Liver (tissue), 9 donors: Measurements from ENCODE around the gene TXK. TPM values are rescaled to one million over a fixed set of nuclear protein-coding genes. Genes with fewer than 3 reads are reported as not detected.
A peak's percentile ranks its signal among the peaks of the same experiment; 100 is the strongest.

Experiments
- DNase-seq: peaks from one replicate; pipeline ENCODE4 v3.0.0-alpha.2; 2017; ENCODE audit warnings: low spot score
- H3K27ac ChIP-seq, 2 donors: one replicate each; pipeline ENCODE4 v1.7.0; 2013; ENCODE audit warnings: inconsistent platforms in 2 of 2, low read length in 2 of 2, control low read depth in 1 of 2, low read depth in 1 of 2, mild to moderate bottlenecking in 1 of 2
- H3K27me3 ChIP-seq, 4 donors: one replicate each; pipeline versions ENCODE4 v1.6.1 to v1.7.0; 2013; ENCODE audit warnings: low read length in 3 of 4, inconsistent platforms in 1 of 4, mild to moderate bottlenecking in 1 of 4, moderate library complexity in 1 of 4; ENCODE audit not compliant: control insufficient read depth in 4 of 4, insufficient read depth in 4 of 4
- H3K36me3 ChIP-seq, 4 donors: one replicate each; pipeline versions ENCODE4 v1.6.1 to v1.7.0; 2013; ENCODE audit warnings: low read length in 3 of 4, mild to moderate bottlenecking in 3 of 4, low read depth in 1 of 4, moderate library complexity in 1 of 4; ENCODE audit not compliant: control insufficient read depth in 4 of 4, insufficient read depth in 3 of 4
- H3K4me1 ChIP-seq, 4 donors: one replicate each; pipeline versions ENCODE4 v1.6.1 to v1.7.0; 2013; ENCODE audit warnings: low read length in 3 of 4, mild to moderate bottlenecking in 3 of 4, moderate library complexity in 1 of 4; ENCODE audit not compliant: control insufficient read depth in 4 of 4, insufficient read depth in 4 of 4
- H3K4me3 ChIP-seq, 3 donors: one replicate each; pipeline versions ENCODE4 v1.6.1 to v1.7.0; 2013; ENCODE audit warnings: low read length in 3 of 3, control low read depth in 1 of 3, low read depth in 1 of 3, mild to moderate bottlenecking in 1 of 3
- H3K9ac ChIP-seq, 2 donors: one replicate each; pipeline ENCODE4 v1.7.0; 2013; ENCODE audit warnings: low read length in 2 of 2, mild to moderate bottlenecking in 2 of 2, moderate library complexity in 2 of 2, control low read depth in 1 of 2, low read depth in 1 of 2
- H3K9me3 ChIP-seq, 4 donors: one replicate each; pipeline versions ENCODE4 v1.6.1 to v1.7.0; 2013; ENCODE audit warnings: low read length in 3 of 4; ENCODE audit not compliant: control insufficient read depth in 4 of 4
- ATF3 ChIP-seq: IDR thresholded peaks from 2 replicates; pipeline ENCODE4 v1.6.1; 2016; ENCODE audit warnings: antibody characterized with exemption
- EGR1 ChIP-seq, 2 donors: IDR thresholded peaks; 2 replicates each; pipeline ENCODE4 v1.6.1; 2016 to 2018; ENCODE audit warnings: antibody characterized with exemption in 2 of 2, low read depth in 2 of 2
- FOXA1 ChIP-seq: IDR thresholded peaks from 2 replicates; pipeline ENCODE4 v1.6.1; 2016; ENCODE audit warnings: antibody characterized with exemption
- FOXA2 ChIP-seq: IDR thresholded peaks from 2 replicates; pipeline ENCODE4 v1.6.1; 2016; ENCODE audit warnings: antibody characterized with exemption
- GABPA ChIP-seq, 2 donors: IDR thresholded peaks in 1 of 2; conservative IDR thresholded peaks in 1 of 2; 2 replicates each; pipeline ENCODE4 v1.6.1; 2016; ENCODE audit warnings: antibody characterized with exemption in 2 of 2, mild to moderate bottlenecking in 1 of 2, moderate library complexity in 1 of 2
- HNF4A ChIP-seq, 2 donors: conservative IDR thresholded peaks; 2 replicates each; pipeline ENCODE4 v1.6.1; 2016; ENCODE audit warnings: antibody characterized with exemption in 2 of 2, mild to moderate bottlenecking in 2 of 2
- HNF4G ChIP-seq: IDR thresholded peaks from 2 replicates; pipeline ENCODE4 v1.6.1; 2016; ENCODE audit warnings: antibody characterized with exemption
- JUND ChIP-seq, 2 donors: IDR thresholded peaks; 2 replicates each; pipeline ENCODE4 v1.6.1; 2016; ENCODE audit warnings: antibody characterized with exemption in 2 of 2
- MAX ChIP-seq: IDR thresholded peaks from 2 replicates; pipeline ENCODE4 v1.6.1; 2016; ENCODE audit warnings: antibody characterized with exemption
- NR2F2 ChIP-seq: IDR thresholded peaks from 2 replicates; pipeline ENCODE4 v1.6.1; 2016; ENCODE audit warnings: antibody characterized with exemption
- RAD21 ChIP-seq, 2 donors: IDR thresholded peaks; 2 replicates each; pipeline ENCODE4 v1.6.1; 2016; ENCODE audit warnings: antibody characterized with exemption in 2 of 2, mild to moderate bottlenecking in 2 of 2
- RXRA ChIP-seq, 2 donors: IDR thresholded peaks; 2 replicates each; pipeline ENCODE4 v1.6.1; 2017 to 2018; ENCODE audit warnings: antibody characterized with exemption in 2 of 2, mild to moderate bottlenecking in 1 of 2
- SP1 ChIP-seq: IDR thresholded peaks from 2 replicates; pipeline ENCODE4 v1.6.1; 2018; ENCODE audit warnings: antibody characterized with exemption, mild to moderate bottlenecking
- TAF1 ChIP-seq: conservative IDR thresholded peaks from 2 replicates; pipeline ENCODE4 v1.6.1; 2016; ENCODE audit warnings: antibody characterized with exemption, mild to moderate bottlenecking
- YY1 ChIP-seq: IDR thresholded peaks from 2 replicates; pipeline ENCODE4 v1.6.1; 2016; ENCODE audit warnings: antibody characterized with exemption, mild to moderate bottlenecking
- WGBS: extraction: QIAGEN DNeasy Blood & Tissue Kit; methylation state at CpG from one replicate; pipeline ENCODE4 v1.1.7; 2013; 5-methylcytosine and 5-hydroxymethylcytosine counted together
- polyA plus RNA-seq, 2 donors: library from polyadenylated mRNA; stranded (reverse) in 1 of 2; unstranded in 1 of 2; fragments of 200-250 nt in 1 of 2; fragments of >200 nt in 1 of 2; fragmentation: Nextera tagmentation in 1 of 2; extraction: Ambion mirVana in 1 of 2; gene quantifications; one replicate each; pipeline versions ENCODE4 v1.2.1 to v1.2.3, GENCODE V29; 2013 to 2015
- total RNA-seq, 2 donors: library from RNA; depleted of rRNA; stranded (reverse); fragments of >200 nt; gene quantifications; one replicate each; pipeline ENCODE4 v1.2.3, GENCODE V29; 2014
- TF ChIP-seq, protein P1 (sequence below): fragments of 150-350 bp; IDR thresholded peaks from 2 replicates; pipeline ENCODE4 v1.5.1; 2017; ENCODE audit warnings: improper control_type of control experiment, low read depth, low read length; ENCODE audit not compliant: missing input control
- TF ChIP-seq, protein P2 (sequence below): IDR thresholded peaks from 2 replicates; pipeline ENCODE4 v1.6.1; 2016; ENCODE audit warnings: antibody characterized with exemption, mild to moderate bottlenecking
- TF ChIP-seq, protein P3 (sequence below): IDR thresholded peaks from 2 replicates; pipeline ENCODE4 v1.6.1; 2016; ENCODE audit warnings: antibody characterized with exemption
- donor health status: healthy.
- donor health status: healthy.
- donor health status: healthy.
- donor health status: healthy.
- donor health status: healthy.

Gene TXK
- total and polyA plus RNA-seq, 4 donors, result 0.43 to 4.9 (median 1.4) TPM

DNA sequence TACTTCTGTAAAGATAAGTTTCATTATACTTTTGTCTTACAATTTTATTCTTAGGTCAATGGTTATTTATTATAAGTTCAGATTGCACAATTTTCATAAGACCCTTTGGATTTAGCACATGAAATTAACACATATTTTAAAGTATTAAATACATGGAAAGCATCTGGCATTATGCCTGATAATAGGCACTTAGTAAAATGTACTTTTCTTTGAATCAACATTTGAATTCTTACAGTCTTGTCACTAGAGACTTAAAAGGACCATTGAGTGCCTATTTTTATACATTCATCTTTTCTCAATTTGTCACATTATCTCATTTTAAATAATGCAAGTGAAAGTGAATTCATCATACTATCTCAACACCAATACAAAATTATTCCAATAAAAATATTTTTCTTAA, 94.5 kb downstream of the TXK start:
- DNase-seq, result no peak
- H3K4me3 ChIP-seq, result no peak overlapping the region
- H3K4me1 ChIP-seq, result peaks cover 0 to 30% (median 6%) of the 10 kb centered on the region in 4 donors
- no peak overlapping the region for H3K9ac ChIP-seq
- H3K27me3 ChIP-seq, result no peaks in the 10 kb centered on the region
- H3K27ac ChIP-seq, result no peak overlapping the region
- H3K9me3 ChIP-seq, result no peaks in the 10 kb centered on the region
- TF ChIP-seq YY1, result no peak
- TF ChIP-seq FOXA2, result no peak
- no peak for TF ChIP-seq HNF4G
- TF ChIP-seq, protein P1, sequence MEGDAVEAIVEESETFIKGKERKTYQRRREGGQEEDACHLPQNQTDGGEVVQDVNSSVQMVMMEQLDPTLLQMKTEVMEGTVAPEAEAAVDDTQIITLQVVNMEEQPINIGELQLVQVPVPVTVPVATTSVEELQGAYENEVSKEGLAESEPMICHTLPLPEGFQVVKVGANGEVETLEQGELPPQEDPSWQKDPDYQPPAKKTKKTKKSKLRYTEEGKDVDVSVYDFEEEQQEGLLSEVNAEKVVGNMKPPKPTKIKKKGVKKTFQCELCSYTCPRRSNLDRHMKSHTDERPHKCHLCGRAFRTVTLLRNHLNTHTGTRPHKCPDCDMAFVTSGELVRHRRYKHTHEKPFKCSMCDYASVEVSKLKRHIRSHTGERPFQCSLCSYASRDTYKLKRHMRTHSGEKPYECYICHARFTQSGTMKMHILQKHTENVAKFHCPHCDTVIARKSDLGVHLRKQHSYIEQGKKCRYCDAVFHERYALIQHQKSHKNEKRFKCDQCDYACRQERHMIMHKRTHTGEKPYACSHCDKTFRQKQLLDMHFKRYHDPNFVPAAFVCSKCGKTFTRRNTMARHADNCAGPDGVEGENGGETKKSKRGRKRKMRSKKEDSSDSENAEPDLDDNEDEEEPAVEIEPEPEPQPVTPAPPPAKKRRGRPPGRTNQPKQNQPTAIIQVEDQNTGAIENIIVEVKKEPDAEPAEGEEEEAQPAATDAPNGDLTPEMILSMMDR, result no peak
- TF ChIP-seq EGR1 (IDR thresholded peaks at IDR 0.05; ENCODE audit: low read depth in 2 of 2), result no peak
- peaks cover 0 to 5% (median 2%) of the 10 kb centered on the region in 4 donors for H3K36me3 ChIP-seq

GRCh38 chr4:48038666-48039065, 95.4 kb downstream of the TXK start:
- H3K9me3 ChIP-seq, result no peaks in the 10 kb centered on the region
- H3K4me3 ChIP-seq, result no peak overlapping the region
- H3K27ac ChIP-seq, result peak overlapping the region in 1 of 2 donors; percentile 43
- peaks cover 0 to 5% (median 2%) of the 10 kb centered on the region in 4 donors for H3K36me3 ChIP-seq
- DNase-seq, result no peak
- WGBS, result 9% methylated on average over 2 of the region's 2 CpGs
- H3K27me3 ChIP-seq, result no peaks in the 10 kb centered on the region
- H3K4me1 ChIP-seq, result peaks cover 0 to 31% (median 5%) of the 10 kb centered on the region in 4 donors
- TF ChIP-seq HNF4A (conservative IDR thresholded peaks at IDR 0.05) (peak; percentile 87 to 88), YY1 (no peak), RAD21 (IDR thresholded peaks at IDR 0.05) (no peak), TAF1 (no peak), FOXA1 (no peak), EGR1 (IDR thresholded peaks at IDR 0.05; ENCODE audit: low read depth in 2 of 2) (no peak), MAX (peak; percentile 38), FOXA2 (peak; percentile 47), ATF3 (no peak), HNF4G (peak; percentile 51), RXRA (IDR thresholded peaks at IDR 0.05) (peak; percentile 46 to 64), SP1 (peak; percentile 51), GABPA (IDR thresholded peaks at IDR 0.05 in 1 of 2, conservative IDR thresholded peaks at IDR 0.05 in 1 of 2) (peak in 1 of 2 donors; percentile 44), NR2F2 (peak; percentile 29), JUND (IDR thresholded peaks at IDR 0.05) (no peak)
- TF ChIP-seq, protein P1, result no peak
- TF ChIP-seq, protein P2, sequence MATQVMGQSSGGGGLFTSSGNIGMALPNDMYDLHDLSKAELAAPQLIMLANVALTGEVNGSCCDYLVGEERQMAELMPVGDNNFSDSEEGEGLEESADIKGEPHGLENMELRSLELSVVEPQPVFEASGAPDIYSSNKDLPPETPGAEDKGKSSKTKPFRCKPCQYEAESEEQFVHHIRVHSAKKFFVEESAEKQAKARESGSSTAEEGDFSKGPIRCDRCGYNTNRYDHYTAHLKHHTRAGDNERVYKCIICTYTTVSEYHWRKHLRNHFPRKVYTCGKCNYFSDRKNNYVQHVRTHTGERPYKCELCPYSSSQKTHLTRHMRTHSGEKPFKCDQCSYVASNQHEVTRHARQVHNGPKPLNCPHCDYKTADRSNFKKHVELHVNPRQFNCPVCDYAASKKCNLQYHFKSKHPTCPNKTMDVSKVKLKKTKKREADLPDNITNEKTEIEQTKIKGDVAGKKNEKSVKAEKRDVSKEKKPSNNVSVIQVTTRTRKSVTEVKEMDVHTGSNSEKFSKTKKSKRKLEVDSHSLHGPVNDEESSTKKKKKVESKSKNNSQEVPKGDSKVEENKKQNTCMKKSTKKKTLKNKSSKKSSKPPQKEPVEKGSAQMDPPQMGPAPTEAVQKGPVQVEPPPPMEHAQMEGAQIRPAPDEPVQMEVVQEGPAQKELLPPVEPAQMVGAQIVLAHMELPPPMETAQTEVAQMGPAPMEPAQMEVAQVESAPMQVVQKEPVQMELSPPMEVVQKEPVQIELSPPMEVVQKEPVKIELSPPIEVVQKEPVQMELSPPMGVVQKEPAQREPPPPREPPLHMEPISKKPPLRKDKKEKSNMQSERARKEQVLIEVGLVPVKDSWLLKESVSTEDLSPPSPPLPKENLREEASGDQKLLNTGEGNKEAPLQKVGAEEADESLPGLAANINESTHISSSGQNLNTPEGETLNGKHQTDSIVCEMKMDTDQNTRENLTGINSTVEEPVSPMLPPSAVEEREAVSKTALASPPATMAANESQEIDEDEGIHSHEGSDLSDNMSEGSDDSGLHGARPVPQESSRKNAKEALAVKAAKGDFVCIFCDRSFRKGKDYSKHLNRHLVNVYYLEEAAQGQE, result no peak
- TF ChIP-seq, protein P3, sequence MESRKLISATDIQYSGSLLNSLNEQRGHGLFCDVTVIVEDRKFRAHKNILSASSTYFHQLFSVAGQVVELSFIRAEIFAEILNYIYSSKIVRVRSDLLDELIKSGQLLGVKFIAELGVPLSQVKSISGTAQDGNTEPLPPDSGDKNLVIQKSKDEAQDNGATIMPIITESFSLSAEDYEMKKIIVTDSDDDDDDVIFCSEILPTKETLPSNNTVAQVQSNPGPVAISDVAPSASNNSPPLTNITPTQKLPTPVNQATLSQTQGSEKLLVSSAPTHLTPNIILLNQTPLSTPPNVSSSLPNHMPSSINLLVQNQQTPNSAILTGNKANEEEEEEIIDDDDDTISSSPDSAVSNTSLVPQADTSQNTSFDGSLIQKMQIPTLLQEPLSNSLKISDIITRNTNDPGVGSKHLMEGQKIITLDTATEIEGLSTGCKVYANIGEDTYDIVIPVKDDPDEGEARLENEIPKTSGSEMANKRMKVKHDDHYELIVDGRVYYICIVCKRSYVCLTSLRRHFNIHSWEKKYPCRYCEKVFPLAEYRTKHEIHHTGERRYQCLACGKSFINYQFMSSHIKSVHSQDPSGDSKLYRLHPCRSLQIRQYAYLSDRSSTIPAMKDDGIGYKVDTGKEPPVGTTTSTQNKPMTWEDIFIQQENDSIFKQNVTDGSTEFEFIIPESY, result no peak
- H3K9ac ChIP-seq, result no peak overlapping the region
